Endometrial microvascular endothelial cells (primary cell): ENCODE data around the gene OLR1. TPM values are rescaled to one million over a fixed set of nuclear protein-coding genes. Genes with fewer than 3 reads are reported as not detected.
"Not testable (repeated sequence)": the region's sequence is repeated elsewhere in the genome, so short reads cannot be mapped to it uniquely, and the experiment has no call there.

Experiments used
- in situ Hi-C: cut with HindIII; loops from 2 replicates; pipeline ENCODE4 v1.10.0; 2017; ENCODE audit warnings: low sequenced_read_pairs, low pct_unique_long_range_greater_than_20kb; ENCODE audit errors: inconsistent ontology term
- total RNA-seq: library from RNA; depleted of rRNA; stranded (reverse); fragments of >200 nt; gene quantifications from one replicate; pipeline ENCODE4 v1.2.3, GENCODE V29; 2015; ENCODE audit errors: inconsistent ontology term

Gene OLR1
- 1.5 TPM for total RNA-seq

DNA sequence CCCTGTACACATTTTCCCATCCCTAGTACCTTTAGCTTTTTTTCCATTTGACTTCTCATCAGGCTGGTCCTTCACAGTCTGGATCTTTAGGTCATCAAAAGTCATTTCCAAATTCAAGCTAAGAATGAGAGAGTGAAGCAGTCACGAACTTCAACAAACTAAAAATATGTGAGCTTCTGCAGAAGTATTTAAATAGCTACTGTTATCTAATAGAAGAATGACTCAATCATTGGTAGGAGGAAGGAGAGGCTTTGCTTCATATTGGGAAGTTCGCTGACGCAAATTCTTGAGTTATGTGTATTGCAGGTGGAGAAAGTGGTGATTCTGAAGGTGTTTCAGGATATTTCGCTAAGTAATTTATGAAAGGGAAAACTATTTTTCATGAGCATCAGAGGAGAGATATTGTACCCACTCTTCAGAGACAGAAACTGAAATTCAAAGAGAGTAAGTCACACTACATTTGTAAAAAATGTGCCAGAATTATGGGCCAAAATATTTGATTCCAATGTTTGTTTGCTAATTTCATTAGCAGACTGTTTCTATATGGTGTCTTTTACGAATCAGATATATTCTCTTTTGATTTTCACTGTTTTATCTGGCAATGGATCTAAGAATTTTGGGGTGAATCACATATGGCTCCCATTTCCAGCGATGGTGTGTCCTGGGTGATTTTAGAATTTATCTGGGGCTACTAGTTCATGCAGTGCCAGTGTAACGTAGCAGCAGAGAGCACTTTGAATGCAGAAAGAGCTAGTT lies at the start of gene OLR1:
Gene OLR1, minus strand, starts transcription at position 160 of the 756 bp plus-strand sequence. Its CDS starts 55 bp downstream, at position 105.
- in situ Hi-C loops, result loop anchor here (25.0 kb wide), 1 partner anchor 435 kb away; the partner anchor contains the start of gene CLECL1

- in situ Hi-C loops, result no loop called here
These were observed 48.6 kb upstream of the OLR1 start for GRCh38 chr12:10220398-10221077.

DNA sequence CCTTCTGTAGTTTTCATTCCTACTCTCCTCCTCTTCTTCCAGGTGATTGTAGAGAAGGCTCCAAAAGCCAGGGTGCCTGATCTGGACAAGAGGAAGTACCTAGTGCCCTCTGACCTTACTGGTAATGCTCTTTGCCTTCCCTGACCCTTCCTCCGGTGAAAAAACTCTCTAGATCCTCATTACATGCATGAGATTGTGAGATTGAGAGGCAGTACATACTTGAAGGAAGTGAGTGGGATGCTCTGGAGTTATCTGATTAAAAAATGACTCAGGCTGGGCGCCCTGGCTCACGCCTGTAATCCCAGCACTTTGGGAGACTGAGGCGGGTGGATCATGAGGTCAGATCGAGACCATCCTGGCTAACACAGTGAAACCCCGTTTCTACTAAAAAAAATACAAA lies 46.1 kb upstream of the OLR1 start:
- in situ Hi-C loops, result no loop called here

DNA sequence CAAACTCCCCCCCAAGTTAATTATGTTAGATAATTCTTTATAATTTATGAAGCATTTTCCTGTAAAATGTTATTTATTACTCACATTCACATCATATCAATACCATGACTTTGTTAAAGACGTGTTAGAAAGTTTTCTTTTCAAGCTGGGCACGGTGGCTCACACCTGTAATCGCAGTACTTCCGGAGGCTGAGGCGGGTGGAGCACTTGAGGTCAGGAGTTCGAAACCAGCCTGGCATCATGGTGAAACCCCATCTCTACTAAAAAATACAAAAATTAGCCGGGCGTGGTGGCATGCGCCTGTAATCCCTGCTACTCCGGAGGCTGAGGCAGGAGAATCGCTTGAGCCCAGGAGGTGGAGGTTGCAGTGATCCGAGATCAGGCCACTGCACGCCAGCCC lies 44.0 kb upstream of the OLR1 start:
- in situ Hi-C loops, result not testable (repeated sequence)

DNA sequence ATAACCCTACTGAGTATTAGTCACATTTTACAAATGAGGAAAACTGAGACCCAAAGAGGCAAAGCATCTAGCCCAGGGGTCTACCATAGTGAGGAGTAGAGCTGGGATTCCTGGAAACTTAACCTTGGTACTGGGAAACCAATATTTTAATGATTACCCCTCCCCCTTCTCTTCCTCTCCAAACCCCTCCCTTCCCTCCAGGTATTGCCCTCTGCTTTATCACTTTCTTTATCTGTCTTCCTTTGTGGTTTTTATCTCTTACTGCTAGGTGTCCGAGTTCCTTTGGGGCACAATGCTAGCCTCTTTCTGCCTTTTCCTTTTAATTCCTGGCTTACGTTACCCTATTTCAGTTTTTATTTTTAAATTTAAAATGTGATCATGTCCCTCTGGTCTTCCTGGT lies 43.5 kb upstream of the OLR1 start:
- in situ Hi-C loops, result no loop called here

DNA sequence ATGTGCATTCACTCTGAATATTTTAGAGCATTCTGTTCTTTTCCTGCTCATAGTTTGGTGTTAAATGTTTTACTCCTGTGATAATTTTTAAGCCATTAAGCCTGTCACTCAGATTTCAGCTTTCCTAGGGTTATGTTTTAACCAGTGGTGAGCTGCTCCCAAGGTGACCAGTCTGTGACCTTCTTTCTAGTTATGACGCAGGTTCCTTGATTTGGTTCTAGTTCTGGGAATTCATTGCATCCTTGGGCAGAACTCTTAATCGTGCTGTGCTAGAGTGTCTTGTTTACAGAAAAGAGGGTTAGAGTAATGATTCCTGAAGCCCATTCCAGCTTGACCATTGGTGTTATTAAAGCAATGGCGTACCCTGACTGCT lies 42.9 kb upstream of the OLR1 start:
- in situ Hi-C loops, result no loop called here

- in situ Hi-C loops, result no loop called here
These were observed 42.4 kb upstream of the OLR1 start for GRCh38 chr12:10214136-10214894.

- in situ Hi-C loops, result no loop called here
These were observed 41.5 kb upstream of the OLR1 start for GRCh38 chr12:10213168-10214135.

DNA sequence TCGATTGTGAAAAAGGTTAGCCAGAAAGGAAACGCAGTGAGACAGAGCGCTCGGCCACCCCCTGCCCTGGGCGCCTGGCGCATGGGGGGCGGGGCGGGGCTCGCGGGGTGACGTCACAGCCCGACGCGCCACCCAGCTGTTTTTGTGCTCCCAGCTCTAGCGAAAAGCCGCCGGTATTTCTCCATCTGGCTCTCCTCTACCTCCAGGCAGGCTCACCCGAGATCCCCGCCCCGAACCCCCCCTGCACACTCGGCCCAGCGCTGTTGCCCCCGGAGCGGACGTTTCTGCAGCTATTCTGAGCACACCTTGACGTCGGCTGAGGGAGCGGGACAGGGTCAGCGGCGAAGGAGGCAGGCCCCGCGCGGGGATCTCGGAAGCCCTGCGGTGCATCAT lies 40.8 kb upstream of the OLR1 start, which contains the start of gene GABARAPL1:
Gene GABARAPL1, plus strand, starts transcription at position 139 of the 393 bp plus-strand sequence. Its CDS starts 253 bp downstream, at position 392.
- in situ Hi-C loops, result no loop called here

DNA sequence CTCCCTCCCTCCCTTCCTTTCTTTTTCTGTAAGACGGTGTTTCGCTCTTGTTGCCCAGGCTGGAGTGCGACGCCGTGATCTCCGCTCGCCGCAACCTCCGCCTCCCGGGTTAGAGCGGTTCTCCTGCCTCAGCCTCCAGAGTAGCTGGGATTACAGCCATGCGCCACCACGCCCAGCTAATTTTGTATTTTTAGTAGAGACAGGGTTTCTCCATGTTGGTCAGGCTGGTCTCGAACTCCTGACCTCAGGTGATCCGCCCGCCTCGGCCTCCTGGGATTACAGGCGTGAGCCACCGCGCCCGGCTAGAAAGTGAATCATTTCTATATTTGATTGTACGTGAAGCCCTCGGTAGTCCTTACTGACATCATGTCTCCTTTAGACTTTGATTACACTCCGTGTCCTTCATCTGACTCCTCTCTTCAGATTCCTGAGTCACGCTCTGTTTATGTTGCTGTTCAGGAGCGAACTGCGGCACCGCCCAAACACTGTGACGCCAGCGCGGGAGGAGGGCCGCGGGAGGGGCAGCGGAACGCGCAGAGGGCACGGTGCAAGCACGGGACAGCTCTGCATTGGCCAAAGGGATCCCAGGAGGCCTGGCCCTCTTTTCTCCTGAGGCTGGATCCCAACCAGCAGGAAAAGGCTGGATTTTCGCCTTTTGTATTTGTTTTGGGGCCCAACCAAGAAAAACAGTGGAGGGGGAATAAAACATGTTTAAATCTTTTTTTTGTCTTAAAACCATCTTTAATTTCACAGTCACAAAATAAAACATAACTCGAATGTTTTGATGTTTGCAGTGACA lies 40.2 kb upstream of the OLR1 start:
- in situ Hi-C loops, result no loop called here

GRCh38 chr12:10211101-10211939 lies 39.4 kb upstream of the OLR1 start:
- in situ Hi-C loops, result no loop called here

DNA sequence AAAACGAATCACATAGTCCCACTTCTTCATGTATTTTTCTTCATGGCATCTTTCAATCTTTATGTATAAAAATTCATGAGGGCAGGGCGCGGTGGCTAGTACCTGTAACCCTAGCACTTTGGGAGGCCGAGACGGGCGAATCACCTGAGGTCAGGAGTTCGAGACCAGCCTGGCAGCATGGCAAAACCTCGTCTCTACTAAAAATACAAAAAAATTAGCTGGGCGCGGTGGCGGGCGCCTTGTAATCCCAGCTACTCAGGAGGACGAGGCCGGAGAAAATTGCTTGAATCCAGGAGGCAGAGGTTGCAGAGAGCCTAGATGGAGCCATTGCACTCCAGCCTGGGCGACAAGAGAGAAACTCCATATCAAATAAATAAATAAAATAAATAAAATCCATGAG lies 38.3 kb upstream of the OLR1 start:
- in situ Hi-C loops, result no loop called here

GRCh38 chr12:10207136-10207535 lies 35.2 kb upstream of the OLR1 start:
- in situ Hi-C loops, result no loop called here

DNA sequence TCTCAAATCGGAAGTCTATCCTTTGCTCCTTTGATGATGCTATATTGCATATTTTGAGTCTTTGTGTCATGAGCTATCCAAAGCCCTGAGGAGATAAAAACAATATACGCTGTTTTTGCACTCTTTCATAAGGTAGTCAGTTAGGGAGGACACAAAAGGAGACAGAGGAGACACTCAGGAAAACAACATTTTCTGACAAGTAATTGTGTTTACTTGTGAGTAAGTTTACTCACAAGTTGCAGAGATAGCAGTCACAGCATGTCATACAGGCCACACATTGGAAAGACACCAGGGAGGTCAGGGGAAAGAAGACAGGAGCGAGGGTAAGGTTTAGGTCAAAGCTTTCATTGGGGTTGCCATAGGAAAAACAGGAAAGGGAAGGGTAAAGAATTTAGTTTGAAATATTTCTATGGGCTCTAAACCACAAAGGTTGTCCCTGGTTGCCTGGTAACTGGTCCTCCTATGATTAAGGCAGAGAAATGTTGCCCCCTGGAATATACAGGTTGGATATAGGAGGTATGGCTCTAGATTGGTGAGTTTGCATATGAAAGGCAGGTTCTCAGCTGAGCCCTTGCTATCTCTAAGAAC lies 33.4 kb upstream of the OLR1 start:
- in situ Hi-C loops, result no loop called here

- in situ Hi-C loops, result not testable (repeated sequence)
These were observed 32.6 kb upstream of the OLR1 start for GRCh38 chr12:10204495-10204894.

- in situ Hi-C loops, result no loop called here
These were observed 25.9 kb upstream of the OLR1 start for GRCh38 chr12:10197879-10198278.

- in situ Hi-C loops, result no loop called here
These were observed 24.3 kb upstream of the OLR1 start for GRCh38 chr12:10196210-10196609.
